HUES48 (cell line): Measurements from ENCODE around the gene USB1.

Experiments
- H3K27ac ChIP-seq: one replicate; pipeline ENCODE4 v1.7.0; 2013; ENCODE audit warnings: low read depth, low read length, inconsistent platforms
- H3K27me3 ChIP-seq: 2 replicates; pipeline ENCODE4 v1.6.1; 2013; ENCODE audit warnings: mild to moderate bottlenecking, low read length; ENCODE audit not compliant: control insufficient read depth, insufficient read depth
- H3K36me3 ChIP-seq: 2 replicates; pipeline ENCODE4 v1.6.1; 2013; ENCODE audit warnings: low read length; ENCODE audit not compliant: control insufficient read depth, insufficient read depth
- H3K4me1 ChIP-seq: 2 replicates; pipeline ENCODE4 v1.6.1; 2013; ENCODE audit warnings: mild to moderate bottlenecking, low read length; ENCODE audit not compliant: control insufficient read depth, insufficient read depth
- H3K4me3 ChIP-seq: 2 replicates; pipeline ENCODE4 v1.5.1; 2013; ENCODE audit warnings: mild to moderate bottlenecking, low read depth, low read length
- H3K9ac ChIP-seq: 2 replicates; pipeline ENCODE4 v1.6.1; 2013; ENCODE audit warnings: mild to moderate bottlenecking, low read depth, low read length, moderate library complexity
- H3K9me3 ChIP-seq: 2 replicates; pipeline ENCODE4 v1.6.1; 2013; ENCODE audit warnings: low read length; ENCODE audit not compliant: control insufficient read depth, insufficient read depth

The USB1 gene

DNA sequence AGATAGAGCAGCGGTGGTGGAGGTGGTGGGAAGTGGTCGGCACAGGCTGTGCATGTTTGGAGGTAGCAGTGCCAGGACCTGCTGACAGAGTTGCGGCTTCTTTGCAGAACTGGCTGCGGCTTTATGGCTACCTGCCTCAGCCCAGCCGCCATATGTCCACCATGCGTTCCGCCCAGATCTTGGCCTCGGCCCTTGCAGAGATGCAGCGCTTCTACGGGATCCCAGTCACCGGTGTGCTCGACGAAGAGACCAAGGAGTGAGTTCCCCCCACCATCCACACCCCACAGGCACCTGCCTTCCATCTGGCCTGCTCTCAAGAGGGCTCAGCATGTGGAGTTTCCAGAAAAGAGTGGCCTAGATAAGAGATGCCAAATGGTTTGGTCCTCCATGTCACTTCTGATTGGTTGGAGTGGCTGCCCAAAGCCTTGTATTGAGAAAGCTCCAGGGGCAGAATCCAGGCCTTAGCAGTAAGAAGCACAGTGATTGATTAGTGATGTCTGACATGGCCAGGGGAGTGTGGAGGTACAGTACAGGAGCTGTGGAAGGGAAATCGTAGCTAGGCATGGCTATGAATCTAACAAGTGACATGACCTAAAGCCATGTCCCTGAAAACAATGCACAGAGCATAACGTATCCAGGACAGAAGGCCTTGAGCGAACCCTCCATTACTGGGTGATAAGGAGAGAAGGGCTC is 36.3 kb downstream of the USB1 start:
- Histone ChIP-seq H3K9me3 (no peaks in the 10 kb centered on the region), H3K36me3 (peaks cover 52% of the 10 kb centered on the region), H3K4me1 (no peaks in the 10 kb centered on the region), H3K27ac (no peak overlapping the region), H3K9ac (no peak overlapping the region), H3K4me3 (no peak overlapping the region), H3K27me3 (no peaks in the 10 kb centered on the region)

DNA sequence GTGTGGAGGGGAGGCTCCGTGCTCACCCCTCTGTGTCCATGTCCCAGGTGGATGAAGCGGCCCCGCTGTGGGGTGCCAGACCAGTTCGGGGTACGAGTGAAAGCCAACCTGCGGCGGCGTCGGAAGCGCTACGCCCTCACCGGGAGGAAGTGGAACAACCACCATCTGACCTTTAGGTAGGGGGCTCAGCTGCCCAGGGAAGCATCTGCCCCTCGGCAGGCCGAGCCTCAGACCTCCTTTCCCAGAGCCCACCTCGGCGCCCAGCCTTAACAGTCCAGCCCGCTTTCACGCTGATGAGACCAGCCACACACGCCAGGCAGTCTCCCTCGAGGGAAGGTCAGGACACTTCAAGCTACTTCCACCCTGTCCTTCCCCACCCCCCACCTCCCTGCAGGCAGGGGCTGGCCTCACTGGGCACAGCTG is 37.0 kb downstream of the USB1 start:
- peaks cover 60% of the 10 kb centered on the region for H3K36me3 ChIP-seq

DNA sequence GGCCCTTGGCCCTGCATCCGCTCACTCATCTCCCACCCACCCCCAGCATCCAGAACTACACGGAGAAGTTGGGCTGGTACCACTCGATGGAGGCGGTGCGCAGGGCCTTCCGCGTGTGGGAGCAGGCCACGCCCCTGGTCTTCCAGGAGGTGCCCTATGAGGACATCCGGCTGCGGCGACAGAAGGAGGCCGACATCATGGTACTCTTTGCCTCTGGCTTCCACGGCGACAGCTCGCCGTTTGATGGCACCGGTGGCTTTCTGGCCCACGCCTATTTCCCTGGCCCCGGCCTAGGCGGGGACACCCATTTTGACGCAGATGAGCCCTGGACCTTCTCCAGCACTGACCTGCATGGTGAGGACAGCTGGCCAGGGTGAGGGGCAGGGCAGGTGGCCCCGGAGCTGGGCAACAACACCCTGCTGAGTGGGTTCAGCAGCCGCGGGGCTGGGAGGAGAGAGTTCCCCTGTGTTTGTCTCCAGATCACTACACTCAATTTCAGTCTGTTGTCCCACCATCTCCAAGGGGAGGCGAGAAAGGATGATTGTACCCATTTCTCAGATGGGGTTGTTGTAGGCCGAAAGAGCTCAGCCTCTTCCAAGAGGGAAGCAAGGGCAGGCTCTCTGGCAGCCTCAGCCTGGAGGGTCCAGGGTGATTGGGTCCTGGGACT is 38.8 kb downstream of the USB1 start:
- no peaks in the 10 kb centered on the region for H3K9me3 ChIP-seq
- H3K36me3 ChIP-seq, result peaks cover 75% of the 10 kb centered on the region
- H3K27ac ChIP-seq, result no peak overlapping the region
- H3K27me3 ChIP-seq, result no peaks in the 10 kb centered on the region
- H3K4me1 ChIP-seq, result no peaks in the 10 kb centered on the region
- H3K9ac ChIP-seq, result no peak overlapping the region
- H3K4me3 ChIP-seq, result no peak overlapping the region

More for the DNA sequence above, 37.0 kb downstream of the USB1 start:
- Histone ChIP-seq H3K9ac (no peak overlapping the region), H3K4me1 (no peaks in the 10 kb centered on the region), H3K27me3 (no peaks in the 10 kb centered on the region), H3K9me3 (no peaks in the 10 kb centered on the region), H3K4me3 (no peak overlapping the region), H3K27ac (no peak overlapping the region)

DNA sequence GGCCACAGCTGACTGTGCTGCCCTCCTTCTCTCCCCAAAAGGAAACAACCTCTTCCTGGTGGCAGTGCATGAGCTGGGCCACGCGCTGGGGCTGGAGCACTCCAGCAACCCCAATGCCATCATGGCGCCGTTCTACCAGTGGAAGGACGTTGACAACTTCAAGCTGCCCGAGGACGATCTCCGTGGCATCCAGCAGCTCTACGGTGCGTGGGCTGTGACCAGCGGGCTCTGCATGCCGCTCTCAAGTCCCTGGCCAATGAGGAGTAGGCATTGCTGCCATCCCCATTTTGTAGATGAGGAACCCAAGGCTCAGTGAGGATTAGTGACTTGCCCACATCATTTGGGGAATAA is 39.3 kb downstream of the USB1 start:
- H3K4me1 ChIP-seq, result no peaks in the 10 kb centered on the region

DNA sequence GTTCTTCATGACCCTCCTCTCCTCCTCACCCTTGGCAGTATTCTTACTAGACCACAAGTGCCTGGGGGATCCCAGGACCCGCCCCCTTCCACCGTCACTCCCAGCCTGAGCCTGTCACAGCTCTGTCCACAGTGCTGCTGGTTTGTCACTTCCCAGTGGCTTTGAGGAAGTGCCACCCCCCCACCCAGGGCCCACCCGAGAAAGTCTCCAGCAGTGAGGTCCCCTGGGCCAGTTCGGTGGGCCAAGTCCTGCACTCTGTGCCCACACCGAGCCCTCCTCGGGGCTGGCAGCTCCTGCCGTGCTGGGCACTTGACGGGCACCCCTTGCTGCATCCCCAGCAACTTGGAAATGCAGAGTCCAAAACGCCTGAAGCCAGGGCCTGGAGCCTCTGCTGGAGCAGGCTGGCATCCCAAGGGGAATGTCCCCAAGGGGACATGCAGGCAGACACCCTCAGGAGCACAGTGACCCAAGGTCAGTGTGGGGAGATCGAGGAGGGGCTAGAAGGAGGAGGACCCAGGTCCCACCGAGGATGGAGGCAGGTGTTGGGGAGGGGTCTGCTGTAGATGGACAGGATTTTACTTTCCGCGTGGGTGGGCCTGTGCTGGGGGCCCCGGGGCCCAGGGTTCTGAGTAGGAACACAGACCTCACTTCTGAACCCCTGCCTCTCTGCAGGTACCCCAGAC is 39.9 kb downstream of the USB1 start:
- H3K27me3 ChIP-seq, result no peaks in the 10 kb centered on the region
- H3K9ac ChIP-seq, result no peak overlapping the region
- no peak overlapping the region for H3K4me3 ChIP-seq
- no peaks in the 10 kb centered on the region for H3K9me3 ChIP-seq
- H3K4me1 ChIP-seq, result no peaks in the 10 kb centered on the region
- no peak overlapping the region for H3K27ac ChIP-seq
- H3K36me3 ChIP-seq, result peaks cover 75% of the 10 kb centered on the region

More for the DNA sequence above, 39.3 kb downstream of the USB1 start:
- Histone ChIP-seq H3K36me3 (peaks cover 75% of the 10 kb centered on the region), H3K4me3 (no peak overlapping the region), H3K9ac (no peak overlapping the region), H3K27me3 (no peaks in the 10 kb centered on the region), H3K27ac (no peak overlapping the region), H3K9me3 (no peaks in the 10 kb centered on the region)

DNA sequence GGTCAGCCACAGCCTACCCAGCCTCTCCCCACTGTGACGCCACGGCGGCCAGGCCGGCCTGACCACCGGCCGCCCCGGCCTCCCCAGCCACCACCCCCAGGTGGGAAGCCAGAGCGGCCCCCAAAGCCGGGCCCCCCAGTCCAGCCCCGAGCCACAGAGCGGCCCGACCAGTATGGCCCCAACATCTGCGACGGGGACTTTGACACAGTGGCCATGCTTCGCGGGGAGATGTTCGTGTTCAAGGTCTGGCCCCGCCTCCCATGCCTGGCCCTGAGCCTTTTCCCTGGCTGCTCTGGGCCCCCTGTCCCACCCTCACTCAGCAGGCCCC is 40.4 kb downstream of the USB1 start:
- no peaks in the 10 kb centered on the region for H3K9me3 ChIP-seq
- H3K36me3 ChIP-seq, result peaks cover 75% of the 10 kb centered on the region
- no peaks in the 10 kb centered on the region for H3K27me3 ChIP-seq
- no peak overlapping the region for H3K27ac ChIP-seq
- H3K9ac ChIP-seq, result no peak overlapping the region
- H3K4me1 ChIP-seq, result no peaks in the 10 kb centered on the region
- no peak overlapping the region for H3K4me3 ChIP-seq

DNA sequence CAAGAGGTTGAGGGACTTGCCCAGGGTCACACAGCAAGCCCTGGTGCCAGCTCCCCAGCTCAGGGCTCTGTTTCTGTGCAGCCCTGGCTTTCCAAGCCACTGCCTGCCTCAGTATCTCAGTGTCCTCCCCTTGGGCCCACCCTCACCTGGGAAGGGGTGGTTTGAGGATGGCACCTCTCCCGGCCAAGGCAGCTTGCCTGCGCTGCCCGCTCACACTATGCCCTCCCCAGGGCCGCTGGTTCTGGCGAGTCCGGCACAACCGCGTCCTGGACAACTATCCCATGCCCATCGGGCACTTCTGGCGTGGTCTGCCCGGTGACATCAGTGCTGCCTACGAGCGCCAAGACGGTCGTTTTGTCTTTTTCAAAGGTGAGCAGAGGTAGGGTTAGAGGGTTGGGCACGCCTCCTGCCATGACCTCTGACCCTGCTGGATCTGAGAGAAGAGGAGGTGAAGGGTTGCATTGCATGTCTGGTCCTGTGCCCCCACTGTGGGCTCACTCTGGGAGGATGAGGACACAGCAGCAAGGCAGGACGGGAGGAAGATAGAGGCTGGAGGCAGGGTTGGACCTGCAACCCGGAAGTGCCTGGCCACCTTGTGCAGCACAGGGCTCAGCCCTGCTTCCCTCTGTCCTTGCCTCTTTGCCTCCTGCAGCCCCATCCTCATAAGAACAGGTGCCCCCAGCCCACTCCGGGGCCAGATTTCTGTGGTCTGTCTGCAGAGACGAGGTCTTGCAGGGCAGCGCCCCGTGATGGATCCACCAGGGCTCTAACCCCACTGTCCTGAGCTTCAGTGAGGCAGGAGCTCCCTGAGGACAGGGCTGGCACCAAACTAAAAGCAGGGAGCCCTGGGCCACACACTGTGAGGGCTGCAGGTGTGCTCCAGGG is 41.0 kb downstream of the USB1 start:
- no peak overlapping the region for H3K4me3 ChIP-seq
- peaks cover 71% of the 10 kb centered on the region for H3K36me3 ChIP-seq
- no peaks in the 10 kb centered on the region for H3K27me3 ChIP-seq
- H3K9me3 ChIP-seq, result no peaks in the 10 kb centered on the region
- H3K27ac ChIP-seq, result no peak overlapping the region
- H3K9ac ChIP-seq, result no peak overlapping the region
- H3K4me1 ChIP-seq, result peaks cover 2% of the 10 kb centered on the region; the same call in 1 of the 2 replicates

DNA sequence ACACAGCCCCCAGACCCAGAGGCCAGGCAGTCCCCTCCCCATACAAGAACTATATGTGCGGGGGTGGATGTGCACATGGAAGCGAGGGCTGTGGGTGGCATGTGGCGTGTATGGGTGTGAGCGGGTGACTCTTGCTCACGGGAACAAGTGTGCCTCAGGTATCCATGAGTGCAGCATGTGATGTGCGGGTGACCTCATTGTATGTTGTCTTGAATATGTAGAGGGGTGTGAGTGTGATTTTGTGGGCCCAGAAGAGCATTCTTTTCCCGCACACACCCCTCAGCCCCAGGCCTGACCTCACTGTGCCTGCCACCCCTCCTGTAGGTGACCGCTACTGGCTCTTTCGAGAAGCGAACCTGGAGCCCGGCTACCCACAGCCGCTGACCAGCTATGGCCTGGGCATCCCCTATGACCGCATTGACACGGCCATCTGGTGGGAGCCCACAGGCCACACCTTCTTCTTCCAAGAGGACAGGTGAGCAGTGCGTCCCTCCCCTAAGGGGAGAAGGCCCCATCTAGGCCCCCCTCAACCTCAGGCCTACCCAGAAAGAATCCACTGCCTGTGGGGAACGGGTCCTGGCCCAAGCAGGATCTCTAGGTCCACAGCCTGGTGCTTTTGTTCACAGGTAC is 41.8 kb downstream of the USB1 start:
- Histone ChIP-seq H3K27me3 (no peaks in the 10 kb centered on the region), H3K9ac (no peak overlapping the region), H3K27ac (no peak overlapping the region), H3K4me1 (peaks cover 3% of the 10 kb centered on the region; the same call in 1 of the 2 replicates), H3K4me3 (no peak overlapping the region), H3K36me3 (peaks cover 65% of the 10 kb centered on the region), H3K9me3 (no peaks in the 10 kb centered on the region)

DNA sequence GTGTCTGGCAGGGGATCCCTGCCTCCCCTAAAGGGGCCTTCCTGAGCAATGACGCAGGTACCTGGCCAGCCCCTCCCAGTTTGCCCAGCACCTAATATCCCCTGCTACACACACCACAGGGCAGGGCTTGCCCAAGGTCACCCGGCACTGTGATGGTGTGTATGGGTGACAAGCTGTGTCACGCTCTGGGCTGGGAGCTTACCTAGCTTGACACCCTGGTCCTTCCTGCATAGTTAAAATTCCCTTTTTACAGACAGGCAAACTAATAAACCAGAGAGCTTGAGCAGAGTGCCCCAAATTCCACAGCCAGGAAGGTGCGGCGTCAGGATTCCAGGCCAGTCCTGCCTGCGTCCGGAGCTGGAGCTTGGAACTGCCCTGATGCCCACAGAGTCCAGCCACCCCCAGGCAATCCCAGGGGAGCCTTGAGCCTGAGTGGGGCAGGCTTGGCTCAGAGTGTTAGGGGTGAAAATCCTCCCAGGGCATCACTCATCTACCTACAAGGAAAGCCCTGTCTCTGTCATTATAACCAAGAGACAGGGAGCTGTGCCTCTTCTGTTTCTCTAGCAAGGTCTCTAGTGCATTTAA is 42.5 kb downstream of the USB1 start:
- Histone ChIP-seq H3K36me3 (peaks cover 59% of the 10 kb centered on the region), H3K4me1 (peaks cover 3% of the 10 kb centered on the region; the same call in 1 of the 2 replicates)

More for the DNA sequence above, 42.5 kb downstream of the USB1 start:
- Histone ChIP-seq H3K9me3 (no peaks in the 10 kb centered on the region), H3K27me3 (no peaks in the 10 kb centered on the region), H3K9ac (no peak overlapping the region), H3K27ac (no peak overlapping the region), H3K4me3 (no peak overlapping the region)
